DND-41 (cell line): ENCODE results near the gene KLRK1.
A peak's percentile ranks its signal among the peaks of the same experiment; 100 is the strongest.
"Not testable (repeated sequence)": the region's sequence is repeated elsewhere in the genome, so short reads cannot be mapped to it uniquely, and the experiment has no call there.

ENCODE experiments used
- ATAC-seq: fragments of 200-7000 bp; cut with Tn5 transposase; 3 replicates; pipeline ENCODE4 v1.9.1; 2021; ENCODE audit warnings: low read depth; ENCODE audit not compliant: insufficient read depth
- DNase-seq: peaks from one replicate; pipeline ENCODE4 v3.0.0-alpha.2; 2020
- H2AFZ ChIP-seq: 2 replicates; pipeline ENCODE4 v1.6.0; 2012; ENCODE audit warnings: low read depth, low read length
- H3K27ac ChIP-seq: 2 replicates; pipeline ENCODE4 v1.5.1; 2012; ENCODE audit warnings: low read length, inconsistent platforms
- H3K27me3 ChIP-seq: fragments of 200-600 bp; sonication (generic); 2 replicates; pipeline ENCODE4 v1.6.0; 2012; ENCODE audit warnings: low read length, mild to moderate bottlenecking, inconsistent platforms; ENCODE audit not compliant: insufficient read depth, poor library complexity
- H3K36me3 ChIP-seq: 2 replicates; pipeline ENCODE4 v1.5.1; 2012; ENCODE audit warnings: low read length, inconsistent platforms; ENCODE audit not compliant: insufficient read depth
- H3K4me1 ChIP-seq: 2 replicates; pipeline ENCODE4 v1.5.1; 2012; ENCODE audit warnings: mild to moderate bottlenecking, low read length; ENCODE audit not compliant: insufficient read depth
- H3K4me2 ChIP-seq: 2 replicates; pipeline ENCODE4 v1.6.0; 2012; ENCODE audit warnings: mild to moderate bottlenecking, moderate library complexity, low read length, inconsistent platforms; ENCODE audit not compliant: insufficient read depth
- H3K4me3 ChIP-seq, 2 experiments: fragments of 200-600 bp in 1 of 2; shearing (Covaris generic) in 1 of 2; 2 replicates each; pipeline ENCODE4 v1.5.1; 2012 to 2016; ENCODE audit warnings: inconsistent platforms in 2 of 2, low read length in 2 of 2, mild to moderate bottlenecking in 2 of 2, low read depth in 1 of 2, moderate library complexity in 1 of 2
- H3K79me2 ChIP-seq: 2 replicates; pipeline ENCODE4 v1.6.0; 2012; ENCODE audit warnings: low read length, inconsistent platforms; ENCODE audit not compliant: insufficient read depth
- H3K9ac ChIP-seq: 2 replicates; pipeline ENCODE4 v1.6.0; 2012; ENCODE audit warnings: low read depth, mild to moderate bottlenecking, inconsistent platforms, low read length, moderate library complexity
- H3K9me3 ChIP-seq: 2 replicates; pipeline ENCODE4 v1.5.1; 2012; ENCODE audit warnings: low read length, moderate library complexity, mild to moderate bottlenecking, inconsistent platforms; ENCODE audit not compliant: insufficient read depth, severe bottlenecking
- H4K20me1 ChIP-seq: 2 replicates; pipeline ENCODE4 v1.6.0; 2012; ENCODE audit warnings: low read length; ENCODE audit not compliant: insufficient read depth
- CTCF ChIP-seq: IDR thresholded peaks from 2 replicates; pipeline ENCODE4 v1.5.1; 2012; ENCODE audit warnings: borderline replicate concordance, low read length, moderate library complexity, mild to moderate bottlenecking; ENCODE audit not compliant: poor library complexity, severe bottlenecking; ENCODE audit errors: extremely low read depth
- EZH2 ChIP-seq: IDR thresholded peaks from 3 replicates; pipeline ENCODE4 v1.6.1; 2012; ENCODE audit warnings: borderline replicate concordance, low read depth, mild to moderate bottlenecking, moderate library complexity, low read length, inconsistent platforms; ENCODE audit not compliant: severe bottlenecking

KLRK1 gene

GRCh38 chr12:10393291-10393690 is 3.5 kb upstream of the KLRK1 start:
- DNase-seq (no peak), ATAC-seq (no peak)
- no peak overlapping the region for H3K9ac ChIP-seq
- H3K4me2 ChIP-seq: no peak overlapping the region
- H3K4me3 ChIP-seq: no peak overlapping the region
- H3K4me1 ChIP-seq: no peaks in the 10 kb centered on the region; the same call in 1 of the 2 replicates
- no peak overlapping the region for H3K27ac ChIP-seq
- H3K9me3 ChIP-seq: no peaks in the 10 kb centered on the region
- H3K27me3 ChIP-seq: no peaks in the 10 kb centered on the region
- H3K79me2 ChIP-seq: no peaks in the 10 kb centered on the region
- no peaks in the 10 kb centered on the region for H3K36me3 ChIP-seq
- TF ChIP-seq EZH2 (no peak), CTCF (no peak)
- H2AFZ ChIP-seq: no peak overlapping the region
- no peaks in the 10 kb centered on the region for H4K20me1 ChIP-seq

- H3K4me2 ChIP-seq: no peak overlapping the region
- no peaks in the 10 kb centered on the region for H3K79me2 ChIP-seq
- no peak overlapping the region for H3K4me3 ChIP-seq
- H3K36me3 ChIP-seq: no peaks in the 10 kb centered on the region
- no peak overlapping the region for H2AFZ ChIP-seq
- TF ChIP-seq EZH2 (no peak), CTCF (no peak)
- H4K20me1 ChIP-seq: no peaks in the 10 kb centered on the region
- no peaks in the 10 kb centered on the region for H3K9me3 ChIP-seq
- no peak overlapping the region for H3K27ac ChIP-seq
- no peak for ATAC-seq
- H3K9ac ChIP-seq: no peak overlapping the region
- no peaks in the 10 kb centered on the region; the same call in 1 of the 2 replicates for H3K4me1 ChIP-seq
- H3K27me3 ChIP-seq: no peaks in the 10 kb centered on the region
- DNase-seq: no peak
These were observed 2.6 kb upstream of the KLRK1 start for GRCh38 chr12:10392394-10392930.

GRCh38 chr12:10390991-10391390 is 1.1 kb upstream of the KLRK1 start:
- not testable (repeated sequence) for H3K27me3 ChIP-seq, H3K9me3 ChIP-seq, H3K9ac ChIP-seq, DNase-seq, ATAC-seq, H3K4me3 ChIP-seq, H3K36me3 ChIP-seq, H3K79me2 ChIP-seq, H4K20me1 ChIP-seq, H3K4me2 ChIP-seq, H2AFZ ChIP-seq, H3K27ac ChIP-seq, H3K4me1 ChIP-seq

- H3K27ac ChIP-seq: no peak overlapping the region
- no peak overlapping the region for H2AFZ ChIP-seq
- H3K9ac ChIP-seq: no peak overlapping the region
- no peaks in the 10 kb centered on the region for H3K36me3 ChIP-seq
- ATAC-seq: peak; percentile 64; the same call in 2 of the 3 replicates
- H4K20me1 ChIP-seq: no peaks in the 10 kb centered on the region
- H3K79me2 ChIP-seq: no peaks in the 10 kb centered on the region
- TF ChIP-seq CTCF (no peak), EZH2 (no peak)
- no peak overlapping the region for H3K4me2 ChIP-seq
- H3K9me3 ChIP-seq: no peaks in the 10 kb centered on the region
- H3K27me3 ChIP-seq: no peaks in the 10 kb centered on the region
- DNase-seq: no peak
- no peaks in the 10 kb centered on the region; the same call in 1 of the 2 replicates for H3K4me1 ChIP-seq
- no peak overlapping the region for H3K4me3 ChIP-seq
These were observed 1.0 kb downstream of the KLRK1 start for GRCh38 chr12:10388624-10389413.

- not testable (repeated sequence) for ATAC-seq, H3K4me2 ChIP-seq, H3K27ac ChIP-seq, H3K79me2 ChIP-seq, H3K27me3 ChIP-seq, H4K20me1 ChIP-seq, H3K4me3 ChIP-seq, DNase-seq, H3K36me3 ChIP-seq, H3K9me3 ChIP-seq, H2AFZ ChIP-seq, H3K9ac ChIP-seq, H3K4me1 ChIP-seq
These were observed 2.3 kb downstream of the KLRK1 start for GRCh38 chr12:10387498-10387897.
